Measurements from ENCODE around the gene PZP. TPM values are rescaled to one million over a fixed set of nuclear protein-coding genes. Genes with fewer than 3 reads are reported as not detected.

Gene PZP
- polyA plus RNA-seq, 1 donor from 2014 or later, result not detected

DNA sequence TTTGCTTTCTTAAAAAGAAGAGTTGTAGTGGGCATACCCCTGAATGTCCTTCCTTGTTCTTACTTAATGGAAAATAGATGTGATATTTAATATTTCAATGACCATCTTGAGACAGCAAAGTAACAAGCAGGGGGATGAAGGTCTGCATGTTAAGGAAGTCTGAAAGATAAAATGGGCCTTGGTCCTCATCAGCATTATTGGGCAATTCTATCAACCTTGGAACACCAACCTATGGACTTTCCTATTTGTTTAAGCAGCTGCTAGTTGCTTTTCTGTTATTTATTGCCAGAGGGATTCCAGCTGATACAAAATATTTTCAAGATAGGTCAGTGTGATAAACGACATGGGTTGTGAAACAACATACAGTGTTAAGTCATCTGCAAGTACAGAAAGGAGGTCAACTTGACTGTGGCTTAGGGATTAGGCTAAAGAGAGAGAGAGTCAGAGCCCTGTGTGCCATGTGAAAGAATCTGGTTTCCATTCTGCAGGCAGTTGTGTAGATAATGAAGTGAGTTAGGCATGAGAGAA lies 76.1 kb downstream of the PZP start:
- Histone ChIP-seq H3K79me2 (replicated peaks; ENCODE audit: insufficient read depth, low read length) (no peaks in the 10 kb centered on the region), H3K9me3 (ENCODE audit: low read length) (no peaks in the 10 kb centered on the region)

DNA sequence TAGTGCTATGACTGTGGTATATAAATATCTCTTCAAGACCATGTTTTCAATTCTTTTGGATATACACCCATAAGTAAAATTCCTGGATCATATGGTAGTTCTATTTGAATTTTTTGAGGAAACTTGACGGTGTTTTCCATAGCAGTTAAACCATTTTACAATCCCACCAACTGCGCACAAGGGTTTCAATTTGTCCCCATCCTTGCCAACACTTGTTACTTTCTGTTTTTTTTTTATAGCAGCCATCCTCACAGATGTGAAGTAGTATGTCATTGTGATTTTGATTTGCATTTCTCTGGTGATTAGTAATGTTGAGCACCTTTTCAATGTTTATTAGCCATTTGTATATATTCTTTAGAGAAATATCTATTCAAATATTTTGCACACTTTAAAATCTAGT lies 78.0 kb downstream of the PZP start:
- no peaks in the 10 kb centered on the region for H4K20me1 ChIP-seq (ENCODE audit: insufficient read depth)
- H3K27ac ChIP-seq (ENCODE audit: low read length), result no peak overlapping the region
- H3K9me2 ChIP-seq (ENCODE audit: insufficient read depth, low read length), result no peaks in the 10 kb centered on the region
- H3F3A ChIP-seq (ENCODE audit: insufficient read depth, low read length, poor library complexity, severe bottlenecking), result no peaks in the 10 kb centered on the region
- H2AFZ ChIP-seq (ENCODE audit: low read depth, low read length), result no peak overlapping the region
- H3K27me3 ChIP-seq (ENCODE audit: insufficient read depth, low read depth, low read length), result no peaks in the 10 kb centered on the region
- H3K79me2 ChIP-seq (replicated peaks; ENCODE audit: insufficient read depth, low read length), result no peaks in the 10 kb centered on the region
- no peak for TF ChIP-seq POLR2AphosphoS5 (IDR thresholded peaks at IDR 0.05)
- TF ChIP-seq MXI1 (conservative IDR thresholded peaks at IDR 0.05; ENCODE audit: poor library complexity, severe bottlenecking), result no peak
- TF ChIP-seq, protein P1, sequence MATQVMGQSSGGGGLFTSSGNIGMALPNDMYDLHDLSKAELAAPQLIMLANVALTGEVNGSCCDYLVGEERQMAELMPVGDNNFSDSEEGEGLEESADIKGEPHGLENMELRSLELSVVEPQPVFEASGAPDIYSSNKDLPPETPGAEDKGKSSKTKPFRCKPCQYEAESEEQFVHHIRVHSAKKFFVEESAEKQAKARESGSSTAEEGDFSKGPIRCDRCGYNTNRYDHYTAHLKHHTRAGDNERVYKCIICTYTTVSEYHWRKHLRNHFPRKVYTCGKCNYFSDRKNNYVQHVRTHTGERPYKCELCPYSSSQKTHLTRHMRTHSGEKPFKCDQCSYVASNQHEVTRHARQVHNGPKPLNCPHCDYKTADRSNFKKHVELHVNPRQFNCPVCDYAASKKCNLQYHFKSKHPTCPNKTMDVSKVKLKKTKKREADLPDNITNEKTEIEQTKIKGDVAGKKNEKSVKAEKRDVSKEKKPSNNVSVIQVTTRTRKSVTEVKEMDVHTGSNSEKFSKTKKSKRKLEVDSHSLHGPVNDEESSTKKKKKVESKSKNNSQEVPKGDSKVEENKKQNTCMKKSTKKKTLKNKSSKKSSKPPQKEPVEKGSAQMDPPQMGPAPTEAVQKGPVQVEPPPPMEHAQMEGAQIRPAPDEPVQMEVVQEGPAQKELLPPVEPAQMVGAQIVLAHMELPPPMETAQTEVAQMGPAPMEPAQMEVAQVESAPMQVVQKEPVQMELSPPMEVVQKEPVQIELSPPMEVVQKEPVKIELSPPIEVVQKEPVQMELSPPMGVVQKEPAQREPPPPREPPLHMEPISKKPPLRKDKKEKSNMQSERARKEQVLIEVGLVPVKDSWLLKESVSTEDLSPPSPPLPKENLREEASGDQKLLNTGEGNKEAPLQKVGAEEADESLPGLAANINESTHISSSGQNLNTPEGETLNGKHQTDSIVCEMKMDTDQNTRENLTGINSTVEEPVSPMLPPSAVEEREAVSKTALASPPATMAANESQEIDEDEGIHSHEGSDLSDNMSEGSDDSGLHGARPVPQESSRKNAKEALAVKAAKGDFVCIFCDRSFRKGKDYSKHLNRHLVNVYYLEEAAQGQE (IDR thresholded peaks at IDR 0.05; ENCODE audit: borderline replicate concordance), result no peak
- no peak for TF ChIP-seq EZH2 (IDR thresholded peaks at IDR 0.05; ENCODE audit: borderline replicate concordance, insufficient read depth, low read length, poor library complexity, severe bottlenecking)
- TF ChIP-seq, protein P2, sequence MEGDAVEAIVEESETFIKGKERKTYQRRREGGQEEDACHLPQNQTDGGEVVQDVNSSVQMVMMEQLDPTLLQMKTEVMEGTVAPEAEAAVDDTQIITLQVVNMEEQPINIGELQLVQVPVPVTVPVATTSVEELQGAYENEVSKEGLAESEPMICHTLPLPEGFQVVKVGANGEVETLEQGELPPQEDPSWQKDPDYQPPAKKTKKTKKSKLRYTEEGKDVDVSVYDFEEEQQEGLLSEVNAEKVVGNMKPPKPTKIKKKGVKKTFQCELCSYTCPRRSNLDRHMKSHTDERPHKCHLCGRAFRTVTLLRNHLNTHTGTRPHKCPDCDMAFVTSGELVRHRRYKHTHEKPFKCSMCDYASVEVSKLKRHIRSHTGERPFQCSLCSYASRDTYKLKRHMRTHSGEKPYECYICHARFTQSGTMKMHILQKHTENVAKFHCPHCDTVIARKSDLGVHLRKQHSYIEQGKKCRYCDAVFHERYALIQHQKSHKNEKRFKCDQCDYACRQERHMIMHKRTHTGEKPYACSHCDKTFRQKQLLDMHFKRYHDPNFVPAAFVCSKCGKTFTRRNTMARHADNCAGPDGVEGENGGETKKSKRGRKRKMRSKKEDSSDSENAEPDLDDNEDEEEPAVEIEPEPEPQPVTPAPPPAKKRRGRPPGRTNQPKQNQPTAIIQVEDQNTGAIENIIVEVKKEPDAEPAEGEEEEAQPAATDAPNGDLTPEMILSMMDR (IDR thresholded peaks at IDR 0.05; ENCODE audit: poor library complexity, severe bottlenecking), result no peak
- no peak for TF ChIP-seq SMC3 (conservative IDR thresholded peaks at IDR 0.05; ENCODE audit: poor library complexity)
- TF ChIP-seq RAD21 (conservative IDR thresholded peaks at IDR 0.05), result no peak
- TF ChIP-seq EP300 (conservative IDR thresholded peaks at IDR 0.05; ENCODE audit: poor library complexity, severe bottlenecking), result no peak
- no peak for TF ChIP-seq TAF1 (IDR thresholded peaks at IDR 0.05; ENCODE audit: low read depth)
- H3K4me3 ChIP-seq (ENCODE audit: low read length), result no peak overlapping the region
- H3K4me2 ChIP-seq (ENCODE audit: low read length), result no peak overlapping the region
- no peaks in the 10 kb centered on the region for H3K9me3 ChIP-seq (ENCODE audit: low read length)
- H3K9ac ChIP-seq (ENCODE audit: low read length), result no peak overlapping the region
- no peaks in the 10 kb centered on the region for H3K36me3 ChIP-seq (ENCODE audit: insufficient read depth, low read length)

More for the DNA sequence above, 76.1 kb downstream of the PZP start:
- no peaks in the 10 kb centered on the region for H4K20me1 ChIP-seq (ENCODE audit: insufficient read depth)
- H3K27me3 ChIP-seq (ENCODE audit: insufficient read depth, low read depth, low read length), result no peaks in the 10 kb centered on the region
- H3K9me2 ChIP-seq (ENCODE audit: insufficient read depth, low read length), result no peaks in the 10 kb centered on the region
- H3K4me2 ChIP-seq (ENCODE audit: low read length), result no peak overlapping the region
- H3K4me3 ChIP-seq (ENCODE audit: low read length), result no peak overlapping the region
- H3K27ac ChIP-seq (ENCODE audit: low read length), result no peak overlapping the region
- H3F3A ChIP-seq (ENCODE audit: insufficient read depth, low read length, poor library complexity, severe bottlenecking), result no peaks in the 10 kb centered on the region
- H3K36me3 ChIP-seq (ENCODE audit: insufficient read depth, low read length), result no peaks in the 10 kb centered on the region
- no peak overlapping the region for H3K9ac ChIP-seq (ENCODE audit: low read length)
- TF ChIP-seq SMC3 (conservative IDR thresholded peaks at IDR 0.05; ENCODE audit: poor library complexity), result no peak
- no peak for TF ChIP-seq RAD21 (conservative IDR thresholded peaks at IDR 0.05)
- H2AFZ ChIP-seq (ENCODE audit: low read depth, low read length), result no peak overlapping the region
